NCI-H524 treated with DMSO at 0.1 percent for 48 hours (cell line): Measurements from ENCODE around the gene KLHDC10.
"Not testable (repeated sequence)": the region's sequence is repeated elsewhere in the genome, so short reads cannot be mapped to it uniquely, and the experiment has no call there.

Experiments
- DNase-seq: peaks from one replicate; lab custom pipeline; 2025; lab: John Stamatoyannopoulos, UW

KLHDC10 gene

GRCh38 chr7:130156140-130156539 lies 85.8 kb downstream of the KLHDC10 start:
- DNase-seq = no peak

GRCh38 chr7:130157700-130158099 lies 87.4 kb downstream of the KLHDC10 start:
- DNase-seq = no peak

- no peak for DNase-seq
Observed at GRCh38 chr7:130160023-130160422, 89.7 kb downstream of the KLHDC10 start.

GRCh38 chr7:130160455-130160854 lies 90.1 kb downstream of the KLHDC10 start:
- no peak for DNase-seq

- DNase-seq = no peak
Observed at GRCh38 chr7:130162196-130162595, 91.9 kb downstream of the KLHDC10 start.

GRCh38 chr7:130174237-130174959 lies 104.1 kb downstream of the KLHDC10 start:
- no peak for DNase-seq

- DNase-seq = no peak
Observed at GRCh38 chr7:130178251-130178650, 107.9 kb downstream of the KLHDC10 start.

GRCh38 chr7:130179631-130180030 lies 109.3 kb downstream of the KLHDC10 start:
- no peak for DNase-seq

- no peak for DNase-seq
Observed at GRCh38 chr7:130180571-130181262, 110.4 kb downstream of the KLHDC10 start.

- no peak for DNase-seq
Observed at GRCh38 chr7:130181263-130181605, 110.9 kb downstream of the KLHDC10 start.

GRCh38 chr7:130182990-130183389 lies 112.7 kb downstream of the KLHDC10 start:
- no peak for DNase-seq

- not testable (repeated sequence) for DNase-seq
Observed at GRCh38 chr7:130184349-130184748, 114.0 kb downstream of the KLHDC10 start.
